ENCODE results near the gene SLC8A2. TPM values are rescaled to one million over a fixed set of nuclear protein-coding genes. Genes with fewer than 3 reads are reported as not detected.

The SLC8A2 gene
- total and polyA plus RNA-seq, 2 donors (not counting 1 experiment from before 2014, with no cell fraction given), result 0.07 TPM; not detected in 1

GRCh38 chr19:47509973-47510372 lies 38.3 kb upstream of the SLC8A2 start:
- H3K27me3 Mint-ChIP-seq, result no peaks in the 10 kb centered on the region
- H3K27ac Mint-ChIP-seq, result no peak overlapping the region
- peaks cover 98% of the 10 kb centered on the region for H4K20me1 ChIP-seq (ENCODE audit: control insufficient read depth, insufficient read depth, low read length, poor library complexity, severe bottlenecking)
- H3K4me2 ChIP-seq (replicated peaks; ENCODE audit: low read depth, low read length, poor library complexity, severe bottlenecking), result no peak overlapping the region
- ATAC-seq (ENCODE audit: low read depth) (no peak), DNase-seq (no peak)
- H3K4me3 Mint-ChIP-seq, result no peak overlapping the region
- intact Hi-C loops (cut with micrococcal nuclease), result loop anchor here (10.0 kb wide), 1 partner anchor 655 kb away; the partner anchor contains the start of gene AP2S1
- H3K9ac ChIP-seq (ENCODE audit: low read length), result no peak overlapping the region
- H3K27ac ChIP-seq (ENCODE audit: low read length in 2 of 2), result no peak overlapping the region
- H3K79me2 ChIP-seq (ENCODE audit: control insufficient read depth, insufficient read depth, low read length), result peaks cover 93% of the 10 kb centered on the region
- no peak overlapping the region for H3K4me3 ChIP-seq (ENCODE audit: control extremely low read depth in 1 of 5, extremely low read depth in 1 of 5, insufficient read depth in 1 of 5, low read depth in 2 of 5, low read length in 4 of 5)
- peaks cover 45% of the 10 kb centered on the region for H3K4me1 Mint-ChIP-seq
- ChIA-PET POLR2A (no interaction called here), CTCF (interaction anchor here (1.4 kb wide), 1 partner anchor 23 kb away, joined by 3 read pairs; no protein-coding TSS in a partner anchor)
- no peaks in the 10 kb centered on the region for H3K27me3 ChIP-seq (replicated peaks in 1 of 4; ENCODE audit: control extremely low read depth in 1 of 4, control insufficient read depth in 3 of 4, insufficient read depth in 4 of 4, low read length in 3 of 4)
- no peaks in the 10 kb centered on the region for H3K9me3 Mint-ChIP-seq (ENCODE audit: insufficient read depth)
- WGBS (ENCODE audit: insufficient coverage), result 85% methylated on average over 8 of the region's 8 CpGs
- H3K4me1 ChIP-seq (ENCODE audit: control insufficient read depth in 2 of 2, insufficient read depth in 2 of 2, low read length in 2 of 2), result peaks cover 22 to 26% of the 10 kb centered on the region in 2 donors
- peaks cover 0 to 19% of the 10 kb centered on the region in 2 experiments for H3K36me3 ChIP-seq (replicated peaks in 1 of 2; ENCODE audit: control extremely low read depth in 1 of 2, control insufficient read depth in 1 of 2, extremely low read depth in 1 of 2, insufficient read depth in 2 of 2, low read length in 1 of 2)
- no peak for TF ChIP-seq CTCF (IDR thresholded peaks at IDR 0.05)
- no peak for TF ChIP-seq EZH2 (IDR thresholded peaks at IDR 0.05; ENCODE audit: borderline replicate concordance, insufficient read depth, low read depth, low read length, poor library complexity, severe bottlenecking)
- peaks cover 0 to 3% (median 0%) of the 10 kb centered on the region in 3 donors for H3K9me3 ChIP-seq (ENCODE audit: control extremely low read depth in 1 of 3, control insufficient read depth in 2 of 3, insufficient read depth in 1 of 3, low read length in 2 of 3)
- no peak overlapping the region for H2AFZ ChIP-seq (ENCODE audit: insufficient read depth, low read depth, low read length, poor library complexity, severe bottlenecking)

GRCh38 chr19:47509170-47509847 lies 37.6 kb upstream of the SLC8A2 start:
- H3K4me1 ChIP-seq (ENCODE audit: control insufficient read depth in 2 of 2, insufficient read depth in 2 of 2, low read length in 2 of 2), result peaks cover 22 to 23% of the 10 kb centered on the region in 2 donors
- H3K36me3 ChIP-seq (replicated peaks in 1 of 2; ENCODE audit: control extremely low read depth in 1 of 2, control insufficient read depth in 1 of 2, extremely low read depth in 1 of 2, insufficient read depth in 2 of 2, low read length in 1 of 2), result peaks cover 0 to 19% of the 10 kb centered on the region in 2 experiments
- no peak for TF ChIP-seq EZH2 (IDR thresholded peaks at IDR 0.05; ENCODE audit: borderline replicate concordance, insufficient read depth, low read depth, low read length, poor library complexity, severe bottlenecking)
- TF ChIP-seq CTCF (IDR thresholded peaks at IDR 0.05), result no peak
- no peak for ATAC-seq (ENCODE audit: low read depth)
- no peak overlapping the region for H3K27ac ChIP-seq (ENCODE audit: low read length in 2 of 2)
- no peak overlapping the region for H3K9ac ChIP-seq (ENCODE audit: low read length)
- H3K9me3 Mint-ChIP-seq (ENCODE audit: insufficient read depth), result no peaks in the 10 kb centered on the region
- H3K27ac Mint-ChIP-seq, result no peak overlapping the region
- POLR2A ChIA-PET, result no interaction called here
- no peaks in the 10 kb centered on the region for H3K9me3 ChIP-seq (ENCODE audit: control extremely low read depth in 1 of 3, control insufficient read depth in 2 of 3, insufficient read depth in 1 of 3, low read length in 2 of 3)
- H3K4me3 Mint-ChIP-seq, result no peak overlapping the region
- no peaks in the 10 kb centered on the region for H3K27me3 ChIP-seq (replicated peaks in 1 of 4; ENCODE audit: control extremely low read depth in 1 of 4, control insufficient read depth in 3 of 4, insufficient read depth in 4 of 4, low read length in 3 of 4)
- H3K27me3 Mint-ChIP-seq, result no peaks in the 10 kb centered on the region
- no peak overlapping the region for H3K4me3 ChIP-seq (ENCODE audit: control extremely low read depth in 1 of 5, extremely low read depth in 1 of 5, insufficient read depth in 1 of 5, low read depth in 2 of 5, low read length in 4 of 5)
- no peak overlapping the region for H2AFZ ChIP-seq (ENCODE audit: insufficient read depth, low read depth, low read length, poor library complexity, severe bottlenecking)
- H4K20me1 ChIP-seq (ENCODE audit: control insufficient read depth, insufficient read depth, low read length, poor library complexity, severe bottlenecking), result peaks cover 98% of the 10 kb centered on the region
- no peak overlapping the region for H3K4me2 ChIP-seq (replicated peaks; ENCODE audit: low read depth, low read length, poor library complexity, severe bottlenecking)
- H3K79me2 ChIP-seq (ENCODE audit: control insufficient read depth, insufficient read depth, low read length), result peaks cover 88% of the 10 kb centered on the region
- no peak for DNase-seq
- H3K4me1 Mint-ChIP-seq, result peaks cover 38% of the 10 kb centered on the region
- intact Hi-C loops (cut with micrococcal nuclease), result no loop called here
- CTCF ChIA-PET, result no interaction called here
- WGBS (ENCODE audit: insufficient coverage), result 91% methylated on average over 19 of the region's 20 CpGs
